ENCODE results near the gene FHL2. TPM values are rescaled to one million over a fixed set of nuclear protein-coding genes. Genes with fewer than 3 reads are reported as not detected.
A peak's percentile ranks its signal among the peaks of the same experiment; 100 is the strongest.

Gene FHL2
- total RNA-seq, 2 experiments from 2014 or later = 1.6 to 1.8 TPM

DNA sequence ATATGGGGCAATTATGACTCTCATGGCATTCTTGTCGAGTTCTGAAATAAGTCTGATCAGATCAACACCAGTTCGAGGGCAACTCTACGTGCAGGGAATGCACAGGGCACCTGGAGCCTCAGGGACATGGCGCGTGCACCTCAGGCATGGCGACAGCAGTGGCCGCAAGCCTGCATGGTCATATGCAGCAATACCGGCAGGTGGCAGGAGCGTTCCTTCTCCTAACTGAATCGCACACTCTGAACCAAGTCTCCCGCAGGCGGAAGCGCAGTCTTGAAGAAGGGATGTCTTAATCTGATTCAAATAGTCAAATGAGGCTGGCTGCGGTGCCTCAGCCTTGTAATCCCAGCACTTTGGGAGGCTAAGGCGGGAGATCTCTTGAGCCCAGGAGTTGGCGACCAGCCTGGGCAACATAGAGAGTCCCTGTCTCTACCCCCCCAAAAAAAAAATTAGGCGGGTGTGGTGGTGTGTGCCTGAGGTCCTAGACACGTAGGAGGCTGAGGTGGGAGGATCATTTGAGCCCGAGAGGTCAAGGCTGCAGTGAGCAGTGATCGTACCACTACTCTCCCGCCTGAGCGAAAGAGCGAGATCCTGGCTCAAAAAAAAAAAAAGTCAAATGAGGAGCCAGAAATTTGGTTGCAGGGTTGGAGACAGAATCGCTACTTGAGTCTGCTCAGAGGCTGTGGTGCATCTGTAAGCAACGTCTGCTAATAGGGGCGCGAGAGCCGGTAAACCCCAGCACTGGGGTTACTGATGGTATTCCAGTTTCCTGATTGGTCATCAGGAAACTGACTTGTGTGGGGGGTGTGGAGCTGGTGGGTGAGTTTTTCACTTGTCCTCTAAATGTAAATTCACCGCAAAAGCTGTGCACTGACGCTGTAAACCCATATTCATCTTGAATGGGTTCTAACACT lies 28.8 kb downstream of the FHL2 start:
- DNase-seq = peak; percentile 96
- H3K9me3 Mint-ChIP-seq = no peaks in the 10 kb centered on the region
- no peaks in the 10 kb centered on the region for H3K36me3 Mint-ChIP-seq (ENCODE audit: low read depth)
- intact Hi-C loops (cut with micrococcal nuclease) = loop anchor here (1.0 to 5.0 kb wide), 5 partner anchors 29 to 727 kb away; partner anchors contain the start of gene FHL2
- H3K27ac Mint-ChIP-seq = no peak overlapping the region
- H3K27me3 Mint-ChIP-seq (ENCODE audit: low read depth) = peaks cover 2% of the 10 kb centered on the region
- CTCF ChIA-PET = interaction anchor here (0.6 to 3.7 kb wide), 16 partner anchors 10 to 373 kb away, joined by 3 to 46 read pairs (median 4); no protein-coding TSS in a partner anchor
- peaks cover 10% of the 10 kb centered on the region for H3K4me1 Mint-ChIP-seq (ENCODE audit: low read depth)
- H3K4me3 Mint-ChIP-seq = peak overlapping the region; percentile 10

DNA sequence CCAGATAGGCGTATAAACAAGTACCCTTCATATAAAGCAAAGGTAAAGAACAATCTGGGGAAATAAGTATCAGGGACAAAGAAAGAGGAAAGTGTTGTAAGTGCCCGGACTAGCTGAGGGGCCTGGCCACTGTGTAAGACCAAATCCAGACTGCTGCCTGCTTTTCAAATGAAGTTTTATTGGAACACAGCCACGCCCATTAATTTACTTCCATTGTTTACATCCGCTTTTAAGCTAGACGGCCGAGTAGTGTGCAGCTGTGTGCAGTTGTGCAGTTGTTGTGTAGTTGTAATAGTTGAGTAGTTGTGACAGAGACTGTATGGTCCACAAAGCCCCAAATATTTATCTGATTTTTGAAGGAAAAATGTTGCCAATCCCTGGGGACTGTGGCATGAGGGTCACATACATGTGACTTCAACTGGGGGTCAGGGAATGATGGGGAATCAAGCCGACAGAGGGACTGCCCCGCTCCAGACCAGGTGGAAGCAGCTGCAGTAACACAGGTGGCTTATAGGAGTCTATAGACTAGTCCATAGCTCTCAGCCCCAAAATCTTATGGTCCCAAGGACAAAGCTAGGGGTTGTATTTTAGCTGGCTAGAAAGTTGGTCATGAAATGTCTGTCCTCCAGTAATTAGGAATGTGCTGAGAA lies 30.0 kb downstream of the FHL2 start:
- Mint-ChIP-seq H3K36me3 (ENCODE audit: low read depth) (no peaks in the 10 kb centered on the region), H3K9me3 (no peaks in the 10 kb centered on the region), H3K4me1 (ENCODE audit: low read depth) (peaks cover 7% of the 10 kb centered on the region), H3K27me3 (ENCODE audit: low read depth) (peaks cover 2% of the 10 kb centered on the region), H3K27ac (no peak overlapping the region), H3K4me3 (no peak overlapping the region)
- CTCF ChIA-PET = interaction anchor here (0.6 to 3.7 kb wide), 13 partner anchors 9 to 177 kb away, joined by 3 to 46 read pairs (median 4); no protein-coding TSS in a partner anchor
- intact Hi-C loops (cut with micrococcal nuclease) = loop anchor here (1.0 kb wide), 1 partner anchor 152 kb away; no protein-coding TSS in a partner anchor
- DNase-seq = no peak

DNA sequence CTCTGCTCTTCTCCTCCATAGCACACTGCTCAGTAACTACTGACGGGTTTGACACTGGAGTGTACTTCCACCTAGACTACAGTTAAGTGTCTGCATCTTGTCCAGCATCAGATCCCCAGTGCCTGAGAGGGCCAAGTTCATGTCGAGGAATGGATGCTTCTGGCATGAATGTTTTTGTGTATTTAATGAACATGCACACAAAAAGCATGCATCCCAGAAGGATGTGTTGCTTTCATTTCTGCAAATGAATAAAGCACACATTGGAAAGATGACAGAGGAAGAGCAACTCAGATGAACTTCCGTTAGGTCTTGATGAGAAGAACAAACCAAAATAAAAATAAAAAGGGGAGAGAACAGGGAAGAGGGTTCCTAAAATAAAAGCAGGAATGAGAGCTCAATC lies 33.6 kb downstream of the FHL2 start:
- CTCF ChIA-PET = interaction anchor here (0.8 to 1.9 kb wide), 3 partner anchors 10 to 157 kb away, joined by 3 to 9 read pairs (median 4); no protein-coding TSS in a partner anchor
- Mint-ChIP-seq H3K27me3 (ENCODE audit: low read depth) (peaks cover 2% of the 10 kb centered on the region), H3K4me3 (no peak overlapping the region), H3K9me3 (no peaks in the 10 kb centered on the region), H3K4me1 (ENCODE audit: low read depth) (peaks cover 32% of the 10 kb centered on the region), H3K27ac (no peak overlapping the region), H3K36me3 (ENCODE audit: low read depth) (peaks cover 6% of the 10 kb centered on the region)
- intact Hi-C loops (cut with micrococcal nuclease) = no loop called here
- DNase-seq = no peak

DNA sequence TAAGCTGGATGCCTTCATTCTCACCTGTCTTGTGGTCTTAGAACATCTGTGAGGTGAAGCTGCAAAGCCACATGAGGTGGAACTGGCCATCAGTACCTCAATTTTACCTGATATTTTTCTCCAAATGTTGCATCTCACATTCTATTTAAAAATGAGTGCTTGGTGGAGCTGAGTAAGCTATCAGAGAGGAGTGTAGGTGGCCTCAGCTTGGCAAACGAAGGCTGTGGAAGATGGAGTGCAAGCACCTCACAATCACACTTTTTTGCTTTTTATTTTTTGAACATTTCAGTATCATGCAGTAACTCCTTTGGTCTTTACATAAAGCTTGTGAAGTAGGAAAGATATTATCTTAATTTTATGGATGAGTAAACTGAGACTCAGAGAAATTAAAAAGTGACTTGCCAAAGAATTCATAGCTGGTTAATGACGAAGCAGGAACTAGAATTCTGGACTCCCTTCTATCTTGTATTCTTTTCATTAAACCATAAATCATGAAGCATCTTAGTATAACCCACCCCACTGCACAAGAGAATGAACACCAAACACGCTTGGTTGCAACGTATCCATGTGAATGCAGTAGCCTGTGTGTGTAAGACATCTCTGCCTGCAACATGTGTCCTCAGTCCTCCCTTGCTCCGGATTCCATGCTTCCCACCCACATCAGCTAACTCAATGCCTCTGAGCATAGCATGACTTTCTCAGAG lies 34.3 kb downstream of the FHL2 start:
- Mint-ChIP-seq H3K27me3 (ENCODE audit: low read depth) (peaks cover under 1% of the 10 kb centered on the region), H3K4me3 (no peak overlapping the region), H3K36me3 (ENCODE audit: low read depth) (peaks cover 8% of the 10 kb centered on the region), H3K9me3 (no peaks in the 10 kb centered on the region), H3K4me1 (ENCODE audit: low read depth) (peaks cover 27% of the 10 kb centered on the region), H3K27ac (no peak overlapping the region)
- intact Hi-C loops (cut with micrococcal nuclease) = no loop called here
- no peak for DNase-seq
- CTCF ChIA-PET = interaction anchor here (0.6 to 1.9 kb wide), 4 partner anchors 9 to 158 kb away, joined by 3 to 9 read pairs (median 4); no protein-coding TSS in a partner anchor

- Mint-ChIP-seq H3K4me3 (no peak overlapping the region), H3K36me3 (ENCODE audit: low read depth) (peaks cover 18% of the 10 kb centered on the region), H3K27me3 (ENCODE audit: low read depth) (no peaks in the 10 kb centered on the region), H3K27ac (no peak overlapping the region), H3K4me1 (ENCODE audit: low read depth) (peaks cover 27% of the 10 kb centered on the region), H3K9me3 (no peaks in the 10 kb centered on the region)
- DNase-seq = peak; percentile 14
- intact Hi-C loops (cut with micrococcal nuclease) = no loop called here
- CTCF ChIA-PET = interaction anchor here (1.2 kb wide), 1 partner anchor 158 kb away, joined by 4 read pairs; no protein-coding TSS in a partner anchor
Observed at GRCh38 chr2:105362862-105363591, 35.8 kb downstream of the FHL2 start.

DNA sequence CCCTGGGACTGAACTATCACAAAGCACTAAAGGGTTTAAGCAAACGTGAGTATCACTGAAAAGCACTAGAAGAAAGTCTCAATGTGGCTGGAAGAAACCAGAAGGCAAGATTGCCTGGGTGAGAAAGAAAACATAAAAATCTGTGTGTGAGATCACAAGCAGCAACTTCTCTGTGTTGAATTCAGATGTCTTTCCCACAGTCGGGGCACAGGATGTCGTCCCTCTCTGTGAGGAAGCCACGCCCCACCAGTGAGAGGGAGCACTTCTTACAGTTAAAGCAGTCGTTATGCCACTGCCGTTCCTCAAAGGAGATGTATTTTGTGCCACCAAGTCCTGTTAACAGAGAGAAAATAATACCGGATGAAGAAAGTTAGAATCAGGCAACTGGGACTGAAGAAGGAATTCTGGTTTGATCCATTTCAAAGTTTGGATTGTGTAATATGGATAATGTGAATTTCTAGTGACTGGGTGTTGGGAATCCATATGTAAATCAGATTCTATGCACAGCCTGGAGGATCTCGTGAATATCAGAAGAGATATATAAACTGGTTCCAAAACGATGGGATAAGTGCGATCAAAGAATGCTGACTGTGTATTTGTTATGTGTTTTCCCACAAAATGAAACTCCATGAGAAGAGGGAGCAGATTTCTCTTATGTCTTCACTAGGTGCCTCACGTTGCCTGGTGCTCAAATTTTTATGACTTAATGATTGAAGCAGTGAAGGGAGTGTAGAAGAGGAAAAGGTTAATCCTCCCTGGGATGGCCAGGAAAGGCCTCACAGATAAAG lies 37.6 kb downstream of the FHL2 start:
- H3K36me3 Mint-ChIP-seq (ENCODE audit: low read depth) = peaks cover 31% of the 10 kb centered on the region
- peaks cover 27% of the 10 kb centered on the region for H3K4me1 Mint-ChIP-seq (ENCODE audit: low read depth)
- H3K27me3 Mint-ChIP-seq (ENCODE audit: low read depth) = no peaks in the 10 kb centered on the region
- intact Hi-C loops (cut with micrococcal nuclease) = no loop called here
- peak overlapping the region; percentile 9 for H3K27ac Mint-ChIP-seq
- CTCF ChIA-PET = no interaction called here
- peak overlapping the region; percentile 10 for H3K4me3 Mint-ChIP-seq
- DNase-seq = peak; percentile 64
- H3K9me3 Mint-ChIP-seq = peaks cover 7% of the 10 kb centered on the region

- H3K4me3 Mint-ChIP-seq = no peak overlapping the region
- CTCF ChIA-PET = no interaction called here
- no peak for DNase-seq
- intact Hi-C loops (cut with micrococcal nuclease) = no loop called here
- peaks cover 11% of the 10 kb centered on the region for H3K9me3 Mint-ChIP-seq
- H3K4me1 Mint-ChIP-seq (ENCODE audit: low read depth) = peaks cover 24% of the 10 kb centered on the region
- peaks cover 51% of the 10 kb centered on the region for H3K36me3 Mint-ChIP-seq (ENCODE audit: low read depth)
- no peak overlapping the region for H3K27ac Mint-ChIP-seq
- H3K27me3 Mint-ChIP-seq (ENCODE audit: low read depth) = no peaks in the 10 kb centered on the region
Observed at GRCh38 chr2:105358593-105358992, 40.3 kb downstream of the FHL2 start.

DNA sequence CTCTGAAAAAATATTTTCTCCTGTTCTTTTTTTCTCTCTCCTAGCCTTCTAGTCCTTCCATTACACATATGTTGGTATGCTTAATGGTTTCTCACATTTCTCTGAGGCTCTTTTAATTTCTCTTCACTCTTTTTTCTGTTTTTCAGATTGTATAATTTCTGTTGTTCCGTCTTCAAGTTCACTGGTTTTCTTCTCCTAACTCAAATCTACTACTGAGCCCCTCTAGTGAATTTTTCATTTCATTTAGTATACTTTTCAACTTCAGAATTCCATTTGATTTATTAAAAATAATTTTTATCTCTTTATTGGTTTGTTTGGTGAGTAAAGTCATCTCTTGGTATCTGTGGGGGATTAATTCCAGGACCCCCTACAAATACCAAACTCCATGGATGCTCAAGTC lies 41.7 kb downstream of the FHL2 start:
- Mint-ChIP-seq H3K9me3 (peaks cover 11% of the 10 kb centered on the region), H3K36me3 (ENCODE audit: low read depth) (peaks cover 60% of the 10 kb centered on the region), H3K4me3 (no peak overlapping the region), H3K27me3 (ENCODE audit: low read depth) (no peaks in the 10 kb centered on the region), H3K27ac (no peak overlapping the region), H3K4me1 (ENCODE audit: low read depth) (peaks cover 15% of the 10 kb centered on the region)
- no peak for DNase-seq
- CTCF ChIA-PET = interaction anchor here (0.6 to 0.9 kb wide), 3 partner anchors 10 to 13 kb away, joined by 3 to 4 read pairs (median 3); no protein-coding TSS in a partner anchor
- intact Hi-C loops (cut with micrococcal nuclease) = no loop called here

GRCh38 chr2:105344704-105345345 lies 54.0 kb downstream of the FHL2 start:
- no peak overlapping the region for H3K27ac Mint-ChIP-seq

DNA sequence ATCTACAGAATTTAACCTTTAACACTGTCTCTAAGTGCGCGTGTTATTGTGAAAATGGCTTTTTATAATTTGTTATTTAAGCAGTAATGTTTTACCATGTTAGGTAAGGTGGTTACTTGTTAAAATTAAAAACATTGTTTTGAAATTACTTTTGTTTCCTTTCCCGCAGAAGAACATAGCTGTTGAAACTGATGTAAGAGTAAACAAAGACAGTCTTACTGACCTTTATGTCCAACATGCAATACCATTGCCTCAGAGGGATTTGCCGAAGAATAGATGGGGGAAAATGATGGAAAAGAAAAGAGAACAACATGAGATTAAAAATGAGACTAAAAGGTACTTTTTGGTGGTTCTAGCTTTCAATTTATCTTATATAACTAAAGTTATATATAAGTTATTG lies 59.4 kb downstream of the FHL2 start:
- CTCF ChIA-PET = interaction anchor here (1.3 kb wide), 1 partner anchor 9 kb away, joined by 4 read pairs; no protein-coding TSS in a partner anchor
- H3K9me3 Mint-ChIP-seq = no peaks in the 10 kb centered on the region
- no peaks in the 10 kb centered on the region for H3K27me3 Mint-ChIP-seq (ENCODE audit: low read depth)
- H3K4me1 Mint-ChIP-seq (ENCODE audit: low read depth) = peaks cover 31% of the 10 kb centered on the region
- no peak overlapping the region for H3K27ac Mint-ChIP-seq
- no peak overlapping the region for H3K4me3 Mint-ChIP-seq
- no peak for DNase-seq
- peaks cover 12% of the 10 kb centered on the region for H3K36me3 Mint-ChIP-seq (ENCODE audit: low read depth)
- intact Hi-C loops (cut with micrococcal nuclease) = loop anchor here (5.0 to 10.0 kb wide), 2 partner anchors 58 to 405 kb away; partner anchors contain the start of genes FHL2 and NCK2

More at GRCh38 chr2:105344704-105345345, 54.0 kb downstream of the FHL2 start:
- H3K9me3 Mint-ChIP-seq = no peaks in the 10 kb centered on the region
- intact Hi-C loops (cut with micrococcal nuclease) = loop anchor here (1.0 kb wide), 1 partner anchor 176 kb away; no protein-coding TSS in a partner anchor
- H3K27me3 Mint-ChIP-seq (ENCODE audit: low read depth) = no peaks in the 10 kb centered on the region
- DNase-seq = no peak
- CTCF ChIA-PET = interaction anchor here (0.6 to 2.4 kb wide), 11 partner anchors 9 to 797 kb away, joined by 3 to 8 read pairs (median 4); no protein-coding TSS in a partner anchor
- H3K4me1 Mint-ChIP-seq (ENCODE audit: low read depth) = peaks cover 4% of the 10 kb centered on the region
- no peak overlapping the region for H3K4me3 Mint-ChIP-seq
- peaks cover 27% of the 10 kb centered on the region for H3K36me3 Mint-ChIP-seq (ENCODE audit: low read depth)

All from activated naive CD4-positive, alpha-beta T cell treated with anti-CD3 and anti-CD28 coated beads for 36 hours (primary cell).